ENCODE results near the gene ELAC1.

ELAC1 gene

DNA sequence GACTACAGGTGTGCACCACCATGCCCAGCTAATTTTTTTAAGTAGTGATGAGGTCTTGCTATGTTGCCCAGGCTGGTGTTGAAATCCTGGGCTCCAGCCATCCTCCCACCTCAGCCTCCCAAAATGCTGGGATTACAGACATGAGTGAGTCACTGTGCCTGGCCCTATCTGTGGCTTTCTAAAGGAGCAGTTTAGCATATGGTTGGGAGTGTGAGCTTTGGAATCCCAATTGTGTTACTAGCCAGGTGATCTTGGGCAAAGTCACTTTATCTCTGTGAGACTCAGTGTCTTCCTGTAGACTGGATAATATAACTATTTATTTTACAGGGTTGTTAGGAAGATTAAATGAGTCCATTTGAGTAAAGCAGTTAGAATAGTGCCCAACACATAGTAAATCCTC is 42.4 kb downstream of the ELAC1 start:
- no peaks in the 10 kb centered on the region for H4K20me1 ChIP-seq (ENCODE audit: low read depth, low read length)
- no peaks in the 10 kb centered on the region for H3K79me2 ChIP-seq (ENCODE audit: insufficient read depth, low read length)
- no peak overlapping the region for H2AFZ ChIP-seq (ENCODE audit: low read depth, low read length, severe bottlenecking)
- TF ChIP-seq, protein P1, sequence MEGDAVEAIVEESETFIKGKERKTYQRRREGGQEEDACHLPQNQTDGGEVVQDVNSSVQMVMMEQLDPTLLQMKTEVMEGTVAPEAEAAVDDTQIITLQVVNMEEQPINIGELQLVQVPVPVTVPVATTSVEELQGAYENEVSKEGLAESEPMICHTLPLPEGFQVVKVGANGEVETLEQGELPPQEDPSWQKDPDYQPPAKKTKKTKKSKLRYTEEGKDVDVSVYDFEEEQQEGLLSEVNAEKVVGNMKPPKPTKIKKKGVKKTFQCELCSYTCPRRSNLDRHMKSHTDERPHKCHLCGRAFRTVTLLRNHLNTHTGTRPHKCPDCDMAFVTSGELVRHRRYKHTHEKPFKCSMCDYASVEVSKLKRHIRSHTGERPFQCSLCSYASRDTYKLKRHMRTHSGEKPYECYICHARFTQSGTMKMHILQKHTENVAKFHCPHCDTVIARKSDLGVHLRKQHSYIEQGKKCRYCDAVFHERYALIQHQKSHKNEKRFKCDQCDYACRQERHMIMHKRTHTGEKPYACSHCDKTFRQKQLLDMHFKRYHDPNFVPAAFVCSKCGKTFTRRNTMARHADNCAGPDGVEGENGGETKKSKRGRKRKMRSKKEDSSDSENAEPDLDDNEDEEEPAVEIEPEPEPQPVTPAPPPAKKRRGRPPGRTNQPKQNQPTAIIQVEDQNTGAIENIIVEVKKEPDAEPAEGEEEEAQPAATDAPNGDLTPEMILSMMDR (IDR thresholded peaks at IDR 0.05; ENCODE audit: insufficient read depth, low read length, poor library complexity, severe bottlenecking): no peak
- TF ChIP-seq EZH2phosphoT487 (conservative IDR thresholded peaks at IDR 0.05; ENCODE audit: low read length): no peak
- no peak overlapping the region for H3K9ac ChIP-seq (ENCODE audit: low read length)
- H3F3A ChIP-seq (ENCODE audit: insufficient read depth): no peaks in the 10 kb centered on the region
- no peak overlapping the region for H3K4me3 ChIP-seq (ENCODE audit: insufficient read depth, low read length, poor library complexity, severe bottlenecking)
- H3K4me2 ChIP-seq (ENCODE audit: low read depth, low read length, poor library complexity, severe bottlenecking): no peak overlapping the region
- H3K9me3 ChIP-seq (ENCODE audit: insufficient read depth, low read length): no peaks in the 10 kb centered on the region
- H3K27ac ChIP-seq (ENCODE audit: low read depth, low read length): no peak overlapping the region
- no peaks in the 10 kb centered on the region for H3K36me3 ChIP-seq (ENCODE audit: low read length)
- H3K27me3 ChIP-seq (ENCODE audit: low read length): no peaks in the 10 kb centered on the region
- no peaks in the 10 kb centered on the region for H3K9me2 ChIP-seq (replicated peaks; ENCODE audit: insufficient read depth, low read length)

DNA sequence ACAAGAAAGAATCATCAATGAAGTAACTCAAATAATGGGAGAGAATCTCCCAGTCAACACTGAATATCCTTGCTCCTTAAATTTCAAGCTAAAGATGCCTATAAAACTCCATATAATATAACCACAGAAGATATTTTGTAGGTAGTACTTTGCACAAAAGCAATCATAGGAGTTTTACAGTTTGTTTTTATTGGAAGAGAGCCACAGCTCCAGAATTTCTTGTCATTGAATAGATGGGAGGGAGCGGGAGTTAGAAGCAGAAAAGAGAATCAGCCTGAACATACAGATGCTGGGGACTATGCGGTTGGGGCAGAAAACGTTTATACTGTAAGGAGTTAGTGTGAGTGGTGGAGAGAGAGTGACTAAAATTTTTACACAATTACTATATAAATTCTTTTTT is 43.9 kb downstream of the ELAC1 start:
- H3K9ac ChIP-seq (ENCODE audit: low read length): no peak overlapping the region
- H3K9me2 ChIP-seq (replicated peaks; ENCODE audit: insufficient read depth, low read length): no peaks in the 10 kb centered on the region
- H4K20me1 ChIP-seq (ENCODE audit: low read depth, low read length): no peaks in the 10 kb centered on the region
- H3K4me2 ChIP-seq (ENCODE audit: low read depth, low read length, poor library complexity, severe bottlenecking): no peak overlapping the region
- H3K4me3 ChIP-seq (ENCODE audit: insufficient read depth, low read length, poor library complexity, severe bottlenecking): no peak overlapping the region
- no peak overlapping the region for H2AFZ ChIP-seq (ENCODE audit: low read depth, low read length, severe bottlenecking)
- H3K79me2 ChIP-seq (ENCODE audit: insufficient read depth, low read length): no peaks in the 10 kb centered on the region
- no peak overlapping the region for H3K27ac ChIP-seq (ENCODE audit: low read depth, low read length)
- TF ChIP-seq, protein P1 (IDR thresholded peaks at IDR 0.05; ENCODE audit: insufficient read depth, low read length, poor library complexity, severe bottlenecking): no peak
- TF ChIP-seq EZH2phosphoT487 (conservative IDR thresholded peaks at IDR 0.05; ENCODE audit: low read length): no peak
- no peaks in the 10 kb centered on the region for H3K36me3 ChIP-seq (ENCODE audit: low read length)
- H3K9me3 ChIP-seq (ENCODE audit: insufficient read depth, low read length): no peaks in the 10 kb centered on the region
- H3F3A ChIP-seq (ENCODE audit: insufficient read depth): no peaks in the 10 kb centered on the region
- no peaks in the 10 kb centered on the region for H3K27me3 ChIP-seq (ENCODE audit: low read length)

DNA sequence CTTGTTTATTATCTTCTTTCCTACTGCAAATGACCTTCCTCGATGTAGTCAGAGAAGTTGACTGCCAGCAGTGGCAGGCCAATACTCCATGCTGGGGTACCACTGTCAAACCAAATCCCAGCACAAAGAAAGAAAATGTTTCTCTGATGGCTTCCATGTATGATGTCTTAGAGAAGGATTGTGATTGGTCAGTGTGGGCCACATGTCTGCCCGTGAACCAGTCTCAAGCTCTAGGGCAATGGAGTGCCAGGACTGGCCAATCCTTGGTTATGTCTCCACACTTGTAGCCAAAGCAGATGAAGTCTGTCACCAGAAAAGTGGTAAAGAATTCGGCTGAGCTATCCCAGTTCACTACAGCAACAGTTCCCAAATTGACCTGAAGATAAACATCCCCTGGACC is 44.6 kb downstream of the ELAC1 start:
- H3F3A ChIP-seq (ENCODE audit: insufficient read depth): no peaks in the 10 kb centered on the region
- H3K9me3 ChIP-seq (ENCODE audit: insufficient read depth, low read length): no peaks in the 10 kb centered on the region
- no peak for TF ChIP-seq EZH2phosphoT487 (conservative IDR thresholded peaks at IDR 0.05; ENCODE audit: low read length)
- TF ChIP-seq, protein P1 (IDR thresholded peaks at IDR 0.05; ENCODE audit: insufficient read depth, low read length, poor library complexity, severe bottlenecking): no peak
- H3K4me2 ChIP-seq (ENCODE audit: low read depth, low read length, poor library complexity, severe bottlenecking): no peak overlapping the region
- no peaks in the 10 kb centered on the region for H3K79me2 ChIP-seq (ENCODE audit: insufficient read depth, low read length)
- H3K9ac ChIP-seq (ENCODE audit: low read length): no peak overlapping the region
- no peaks in the 10 kb centered on the region for H3K36me3 ChIP-seq (ENCODE audit: low read length)
- H3K27me3 ChIP-seq (ENCODE audit: low read length): no peaks in the 10 kb centered on the region
- no peak overlapping the region for H3K27ac ChIP-seq (ENCODE audit: low read depth, low read length)
- no peak overlapping the region for H2AFZ ChIP-seq (ENCODE audit: low read depth, low read length, severe bottlenecking)
- no peak overlapping the region for H3K4me3 ChIP-seq (ENCODE audit: insufficient read depth, low read length, poor library complexity, severe bottlenecking)
- H3K9me2 ChIP-seq (replicated peaks; ENCODE audit: insufficient read depth, low read length): no peaks in the 10 kb centered on the region
- no peaks in the 10 kb centered on the region for H4K20me1 ChIP-seq (ENCODE audit: low read depth, low read length)

Measured in SU-DHL-6 (cell line).